OCI-M1 (cell line): ENCODE results near the gene EIPR1.
"Not testable (repeated sequence)": the region's sequence is repeated elsewhere in the genome, so short reads cannot be mapped to it uniquely, and the experiment has no call there.

Source experiments
- DNase-seq: peaks from one replicate; lab custom pipeline; 2025; lab: John Stamatoyannopoulos, UW

The EIPR1 gene

GRCh38 chr2:3403587-3404334, 26.1 kb upstream of the EIPR1 start:
- DNase-seq: no peak

GRCh38 chr2:3399829-3400228, 22.2 kb upstream of the EIPR1 start:
- DNase-seq: no peak

GRCh38 chr2:3399381-3399780, 21.8 kb upstream of the EIPR1 start:
- DNase-seq: no peak

GRCh38 chr2:3398857-3399256, 21.2 kb upstream of the EIPR1 start:
- no peak for DNase-seq

- DNase-seq: no peak
These were observed 19.4 kb upstream of the EIPR1 start for GRCh38 chr2:3396920-3397559.

GRCh38 chr2:3392216-3392615, 14.6 kb upstream of the EIPR1 start:
- DNase-seq: no peak

- DNase-seq: no peak
These were observed 12.4 kb upstream of the EIPR1 start for GRCh38 chr2:3390041-3390440.

- no peak for DNase-seq
These were observed 11.6 kb upstream of the EIPR1 start for GRCh38 chr2:3389193-3389592.

- no peak for DNase-seq
These were observed 10.8 kb upstream of the EIPR1 start for GRCh38 chr2:3388412-3388738.

GRCh38 chr2:3387644-3388411, 10.2 kb upstream of the EIPR1 start:
- DNase-seq: no peak

- no peak for DNase-seq
These were observed 9.4 kb upstream of the EIPR1 start for GRCh38 chr2:3387011-3387410.

- peak; percentile 53 for DNase-seq
These were observed 8.9 kb upstream of the EIPR1 start for GRCh38 chr2:3386448-3386958.

- peak; percentile 95 for DNase-seq
These were observed 2.3 kb upstream of the EIPR1 start, which contains the start of gene TRAPPC12 for GRCh38 chr2:3379647-3380534. Gene TRAPPC12, plus strand, starts transcription at chr2:3379694. Its CDS starts 7,930 bp downstream, at chr2:3387624.

GRCh38 chr2:3379339-3379646, 1.7 kb upstream of the EIPR1 start:
- no peak for DNase-seq

- DNase-seq: peak; percentile 71
These were observed 373 bp downstream of the EIPR1 start for GRCh38 chr2:3377279-3377611.

- DNase-seq: no peak
These were observed 797 bp downstream of the EIPR1 start for GRCh38 chr2:3376821-3377220.

GRCh38 chr2:3369340-3370181, 8.1 kb downstream of the EIPR1 start:
- not testable (repeated sequence) for DNase-seq

GRCh38 chr2:3368261-3368722, 9.3 kb downstream of the EIPR1 start:
- DNase-seq: no peak

- no peak for DNase-seq
These were observed 12.4 kb downstream of the EIPR1 start for GRCh38 chr2:3365219-3365618.

GRCh38 chr2:3361518-3362389, 15.9 kb downstream of the EIPR1 start:
- no peak for DNase-seq
